Smooth muscle cell of bladder (primary cell): Measurements from ENCODE around the gene PTPRE. TPM values are rescaled to one million over a fixed set of nuclear protein-coding genes. Genes with fewer than 3 reads are reported as not detected.

Source experiments
- total RNA-seq: library from RNA; depleted of rRNA; stranded (reverse); fragments of >200 nt; gene quantifications from 2 replicates; pipeline ENCODE4 v1.2.3, GENCODE V29; 2014

PTPRE gene, protein sequence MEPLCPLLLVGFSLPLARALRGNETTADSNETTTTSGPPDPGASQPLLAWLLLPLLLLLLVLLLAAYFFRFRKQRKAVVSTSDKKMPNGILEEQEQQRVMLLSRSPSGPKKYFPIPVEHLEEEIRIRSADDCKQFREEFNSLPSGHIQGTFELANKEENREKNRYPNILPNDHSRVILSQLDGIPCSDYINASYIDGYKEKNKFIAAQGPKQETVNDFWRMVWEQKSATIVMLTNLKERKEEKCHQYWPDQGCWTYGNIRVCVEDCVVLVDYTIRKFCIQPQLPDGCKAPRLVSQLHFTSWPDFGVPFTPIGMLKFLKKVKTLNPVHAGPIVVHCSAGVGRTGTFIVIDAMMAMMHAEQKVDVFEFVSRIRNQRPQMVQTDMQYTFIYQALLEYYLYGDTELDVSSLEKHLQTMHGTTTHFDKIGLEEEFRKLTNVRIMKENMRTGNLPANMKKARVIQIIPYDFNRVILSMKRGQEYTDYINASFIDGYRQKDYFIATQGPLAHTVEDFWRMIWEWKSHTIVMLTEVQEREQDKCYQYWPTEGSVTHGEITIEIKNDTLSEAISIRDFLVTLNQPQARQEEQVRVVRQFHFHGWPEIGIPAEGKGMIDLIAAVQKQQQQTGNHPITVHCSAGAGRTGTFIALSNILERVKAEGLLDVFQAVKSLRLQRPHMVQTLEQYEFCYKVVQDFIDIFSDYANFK
- total RNA-seq = 1.2 and 1.6 TPM in 2 replicates

DNA sequence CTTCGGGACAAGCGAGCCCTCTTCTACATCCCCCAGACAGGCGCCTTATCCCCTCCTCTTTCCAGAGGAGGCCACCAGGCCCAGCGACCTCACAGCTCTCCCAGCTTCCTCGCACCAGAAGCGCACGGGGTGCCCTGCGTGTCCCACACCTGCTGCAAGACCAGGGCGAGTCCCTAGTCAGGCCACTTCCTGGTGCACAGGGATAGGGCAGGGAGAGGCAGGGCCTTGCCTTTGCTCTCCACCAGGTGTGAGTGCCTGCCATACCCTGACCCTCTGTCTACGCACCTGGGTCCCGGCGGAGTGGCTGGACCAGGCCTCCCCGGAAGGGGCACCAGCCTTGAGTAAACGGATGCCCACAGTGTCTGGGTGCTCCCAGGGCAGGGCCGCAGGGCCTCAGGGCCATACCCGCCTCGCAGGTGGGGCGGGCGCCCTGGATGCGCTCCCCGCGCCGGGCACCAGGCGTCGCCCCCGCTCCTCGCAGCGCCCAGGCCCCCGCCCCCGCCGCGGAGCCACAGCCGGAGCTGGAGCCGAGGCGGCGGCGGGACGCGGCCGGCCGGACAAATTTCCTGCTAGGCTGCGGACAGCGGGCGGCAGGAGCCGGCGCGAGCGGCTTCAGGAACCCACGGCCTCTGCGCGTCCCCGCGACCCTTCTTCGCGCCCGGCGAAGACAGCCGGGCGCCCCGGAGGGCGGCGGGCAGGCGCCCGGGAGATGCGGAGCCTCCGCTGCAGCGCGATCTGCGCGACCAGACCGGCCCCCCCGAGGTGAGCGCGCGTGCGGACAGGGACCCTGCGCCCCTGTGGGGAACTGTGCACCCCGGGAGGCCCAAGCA is at the start of gene PTPRE:
Gene PTPRE (plus strand): TSS at position 556 of the 830 bp plus-strand sequence. CDS start 133,779 bp downstream, outside the sequence.

DNA sequence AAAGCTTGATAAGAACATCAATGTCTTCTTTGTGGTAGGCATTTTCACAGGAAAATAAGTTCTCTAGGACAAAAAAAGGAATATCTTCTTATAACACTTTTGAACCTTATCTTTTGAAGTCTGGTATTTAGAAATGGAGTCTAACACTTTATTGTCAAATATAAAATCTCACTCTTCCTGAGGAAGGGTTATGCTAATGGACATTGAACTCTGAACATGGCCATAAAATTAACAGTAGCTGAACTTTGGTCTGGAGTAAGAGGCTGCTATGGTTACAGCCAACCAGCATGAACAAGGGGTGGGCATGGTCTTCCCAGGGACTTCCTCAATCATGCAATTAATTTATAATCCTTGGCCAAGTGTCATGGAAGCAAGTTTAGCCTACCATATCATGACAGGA is 14.2 kb upstream of the PTPRE start, which contains the start of gene CLRN3:
Gene CLRN3 (minus strand): TSS at position 199 of the 400 bp plus-strand sequence. CDS start 157 bp downstream, at position 42.

DNA sequence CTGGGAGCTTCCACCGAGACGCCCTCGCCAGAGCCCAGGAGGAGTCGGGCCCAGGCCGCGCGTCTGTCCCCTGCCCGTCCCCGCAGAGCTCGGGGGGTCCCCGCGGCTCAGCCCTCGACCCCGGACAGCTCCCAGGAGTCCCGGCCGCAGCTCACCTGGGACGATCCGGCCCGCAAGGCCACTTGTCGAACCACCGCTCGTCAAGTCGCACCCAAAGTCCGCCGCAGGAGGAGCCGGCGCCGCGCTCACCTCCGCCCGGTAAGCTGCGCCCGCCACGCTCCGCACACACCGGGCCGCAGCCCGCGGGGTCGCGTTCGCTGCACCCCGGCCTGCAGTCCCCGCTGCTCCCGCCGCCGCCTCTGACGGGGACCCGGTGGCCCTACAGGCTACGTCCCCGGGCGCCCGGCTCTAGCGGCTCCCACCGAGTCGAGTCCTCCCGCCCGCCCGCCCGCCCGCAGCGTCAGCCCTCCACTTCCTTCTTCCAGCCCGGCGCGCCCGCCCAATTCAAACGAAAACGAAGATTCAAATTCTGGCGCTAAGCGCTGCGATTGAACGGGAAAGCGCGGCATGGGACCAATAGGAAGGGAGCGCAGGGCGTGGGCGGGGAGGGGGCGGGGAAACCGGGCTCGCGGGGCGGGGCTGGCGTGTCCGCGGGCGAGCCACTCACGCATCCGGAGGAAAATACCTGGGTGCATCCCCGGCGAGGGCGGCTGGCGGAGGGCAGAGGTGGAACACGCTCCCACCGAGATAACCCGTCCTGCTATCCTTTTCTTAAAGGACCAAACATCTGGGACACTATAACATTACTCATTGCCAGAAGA is 219.3 kb downstream of the PTPRE start, which contains the start of gene MKI67:
Gene MKI67 (minus strand): TSS at position 480 of the 821 bp plus-strand sequence. CDS start 756 bp downstream, outside the sequence.

Other genes starting within 250 kb of the PTPRE start
- not detected in 2 replicates for gene FOXI2, start 169.9 kb upstream of the PTPRE start, total RNA-seq
- gene CLRN3, start 14.2 kb upstream of the PTPRE start, total RNA-seq = not detected in 2 replicates
- 0.74 and 1.6 TPM in 2 replicates for gene MKI67, start 219.3 kb downstream of the PTPRE start, total RNA-seq